Esophagus squamous epithelium (tissue), 4 donors: ENCODE results near the gene LARGE2.

Experiments
- CTCF ChIP-seq, 6 experiments: fragments of 450-650 bp in 4 of 6; fragments of 200-600 bp in 2 of 6; sonication (generic) in 2 of 6; IDR thresholded peaks; one replicate each; pipeline ENCODE4 v1.5.1; 2016 to 2019; ENCODE audit warnings: antibody characterized with exemption in 6 of 6, mild to moderate bottlenecking in 4 of 6, moderate library complexity in 4 of 6
- POLR2A ChIP-seq, 4 donors: fragments of 450-650 bp; IDR thresholded peaks; one replicate each; pipeline ENCODE4 v1.6.1; 2017; ENCODE audit warnings: antibody characterized with exemption in 4 of 4, mild to moderate bottlenecking in 4 of 4, moderate library complexity in 3 of 4

- TF ChIP-seq CTCF (IDR thresholded peaks at IDR 0.05) = no peak
- no peak for TF ChIP-seq POLR2A (IDR thresholded peaks at IDR 0.05)
These were observed 26.8 kb upstream of the LARGE2 start for GRCh38 chr11:45895553-45896259.
